Measurements from ENCODE around the gene TC2N. TPM values are rescaled to one million over a fixed set of nuclear protein-coding genes. Genes with fewer than 3 reads are reported as not detected.

The TC2N gene
- total and polyA plus RNA-seq, 2 of the 4 experiments (the other 2 are of a cell fraction) = 0.03 to 0.18 TPM

- no TSS peak for BruUV-seq (replicated peaks)
- H4K8ac ChIP-seq (ENCODE audit: low read depth in 2 of 2, low read length in 2 of 2) = no peak overlapping the region
- H3K4ac ChIP-seq (ENCODE audit: low read depth, low read length) = no peak overlapping the region
- H3K27ac ChIP-seq (ENCODE audit: insufficient read depth, low read length) = peak overlapping the region; percentile 14; the same call in 1 of the 2 replicates
- H3K27me3 ChIP-seq (ENCODE audit: control insufficient read depth, insufficient read depth, low read length) = no peaks in the 10 kb centered on the region
- H3K14ac ChIP-seq (replicated peaks; ENCODE audit: low read depth, low read length) = no peak overlapping the region
- H2AFZ ChIP-seq (replicated peaks; ENCODE audit: low read length, poor library complexity) = no peak overlapping the region
- WGBS, 2 experiments (ENCODE audit: extremely low coverage in 2 of 2, insufficient read length in 1 of 2) = 44% methylated on average over 3 of the region's 9 CpGs; no CpG with 5 or more reads in 1 of the 2 experiments
- ChIA-PET CTCF (interaction anchor here (0.5 kb wide), 1 partner anchor 9 kb away, joined by 3 read pairs; no protein-coding TSS in a partner anchor), POLR2A (ENCODE audit: unreplicated experiment) (interaction anchor here (0.6 kb wide), 1 partner anchor 184 kb away, joined by 3 read pairs; no protein-coding TSS in a partner anchor)
- peaks cover 8% of the 10 kb centered on the region; the same call in 1 of the 2 replicates for H3K36me3 ChIP-seq (ENCODE audit: control insufficient read depth, insufficient read depth, low read length)
- H3K9me3 ChIP-seq (ENCODE audit: control insufficient read depth, insufficient read depth, low read length) = no peaks in the 10 kb centered on the region
- H2AK9ac ChIP-seq (replicated peaks; ENCODE audit: low read depth, low read length, poor library complexity) = no peak overlapping the region
- H3K56ac ChIP-seq (ENCODE audit: extremely low read depth, insufficient read depth, low read length) = no peak overlapping the region
- no peak overlapping the region for H2BK5ac ChIP-seq (ENCODE audit: low read depth, low read length, poor library complexity, severe bottlenecking)
- H3K9me1 ChIP-seq (ENCODE audit: insufficient read depth, low read length) = peaks cover 31% of the 10 kb centered on the region
- H2AK5ac ChIP-seq (ENCODE audit: low read depth, low read length) = no peak overlapping the region
- no peak overlapping the region for H2BK20ac ChIP-seq (ENCODE audit: low read depth, low read length)
- H2BK15ac ChIP-seq (ENCODE audit: low read depth, low read length) = no peak overlapping the region
- ATAC-seq (ENCODE audit: low read depth) = no peak
- peaks cover 50% of the 10 kb centered on the region for H4K20me1 ChIP-seq (ENCODE audit: insufficient read depth, low read length)
- no peak for DNase-seq
- dilution Hi-C loops (cut with HindIII; ENCODE audit: low sequenced_read_pairs, unreplicated experiment) (no loop called here), in situ Hi-C loops (cut with MboI; ENCODE audit: low sequenced_read_pairs) (no loop called here), intact Hi-C loops (cut with micrococcal nuclease) (no loop called here)
- no peak overlapping the region for H2BK120ac ChIP-seq (ENCODE audit: low read depth, low read length)
- peaks cover 8 to 51% of the 10 kb centered on the region in 2 experiments for H3K79me1 ChIP-seq (ENCODE audit: low read depth in 1 of 2, low read length in 2 of 2)
- H3K4me1 ChIP-seq (ENCODE audit: control insufficient read depth, insufficient read depth, low read length) = peaks cover 6% of the 10 kb centered on the region; the same call in 1 of the 2 replicates
- H3K4me2 ChIP-seq (ENCODE audit: low read depth, low read length) = no peak overlapping the region
- H3K18ac ChIP-seq (ENCODE audit: low read depth, low read length) = no peak overlapping the region
- no peak overlapping the region for H4K5ac ChIP-seq (ENCODE audit: low read depth, low read length)
- no peak overlapping the region for H4K91ac ChIP-seq (ENCODE audit: insufficient read depth, low read depth, low read length)
- H3K23ac ChIP-seq (ENCODE audit: low read depth, low read length) = no peak overlapping the region
- no peak for TF ChIP-seq CEBPB (IDR thresholded peaks at IDR 0.05; ENCODE audit: low read depth, low read length)
- no peak for TF ChIP-seq ELK1 (IDR thresholded peaks at IDR 0.05; ENCODE audit: borderline replicate concordance, low read depth, low read length)
- TF ChIP-seq MXI1 (IDR thresholded peaks at IDR 0.05; ENCODE audit: borderline replicate concordance, low read depth, low read length) = no peak
- no peak overlapping the region for H3K9ac ChIP-seq (ENCODE audit: low read depth, low read length)
- no peak overlapping the region for H3K4me3 ChIP-seq (ENCODE audit: insufficient read depth, low read depth, low read length)
Measured at GRCh38 chr14:91901449-91902226, 34.3 kb upstream of the TC2N start.
